Measurements from ENCODE around the gene MRTFA. TPM values are rescaled to one million over a fixed set of nuclear protein-coding genes. Genes with fewer than 3 reads are reported as not detected.
A peak's percentile ranks its signal among the peaks of the same experiment; 100 is the strongest.

Gene MRTFA
- total RNA-seq, 4 donors from 2014 or later, result 45.5 to 90.2 (median 78.3) TPM

GRCh38 chr22:40477683-40478337 lies 158.7 kb downstream of the MRTFA start:
- no peaks in the 10 kb centered on the region for H3K27me3 ChIP-seq
- WGBS, 2 donors (ENCODE audit: low coverage in 1 of 2), result 44 to 55% methylated on average over 4 to 5 of the region's 5 CpGs
- peaks cover 0 to 31% (median 0%) of the 10 kb centered on the region in 3 donors for H3K4me1 ChIP-seq
- no peaks in the 10 kb centered on the region for H3K9me3 ChIP-seq
- H3K27ac ChIP-seq, result peak overlapping the region in 1 of 4 donors; percentile 29
- TF ChIP-seq POLR2A (IDR thresholded peaks at IDR 0.05) (no peak), POLR2AphosphoS5 (IDR thresholded peaks at IDR 0.05) (no peak), CTCF (IDR thresholded peaks at IDR 0.05) (no peak), EP300 (IDR thresholded peaks at IDR 0.05) (no peak)
- ATAC-seq, result no peak
- H3K4me3 ChIP-seq, result no peak overlapping the region
- no peaks in the 10 kb centered on the region for H3K36me3 ChIP-seq

GRCh38 chr22:40476341-40476740 lies 160.2 kb downstream of the MRTFA start:
- 100% methylated on average over 2 to 4 of the region's 4 CpGs for WGBS, 2 donors (ENCODE audit: low coverage in 1 of 2)
- H3K27me3 ChIP-seq, result no peaks in the 10 kb centered on the region

GRCh38 chr22:40473703-40474102 lies 162.8 kb downstream of the MRTFA start:
- Histone ChIP-seq H3K4me1 (peaks cover 0 to 30% (median 0%) of the 10 kb centered on the region in 3 donors), H3K27me3 (no peaks in the 10 kb centered on the region), H3K27ac (no peak overlapping the region), H3K36me3 (no peaks in the 10 kb centered on the region), H3K9me3 (no peaks in the 10 kb centered on the region), H3K4me3 (no peak overlapping the region)
- ATAC-seq, result no peak
- TF ChIP-seq EP300 (IDR thresholded peaks at IDR 0.05) (no peak), CTCF (IDR thresholded peaks at IDR 0.05) (no peak), POLR2A (IDR thresholded peaks at IDR 0.05) (no peak), POLR2AphosphoS5 (IDR thresholded peaks at IDR 0.05) (no peak)

More at GRCh38 chr22:40476341-40476740, 160.2 kb downstream of the MRTFA start:
- Histone ChIP-seq H3K4me1 (peaks cover 0 to 31% (median 0%) of the 10 kb centered on the region in 3 donors), H3K27ac (no peak overlapping the region), H3K4me3 (no peak overlapping the region), H3K9me3 (no peaks in the 10 kb centered on the region), H3K36me3 (no peaks in the 10 kb centered on the region)
- TF ChIP-seq CTCF (IDR thresholded peaks at IDR 0.05) (no peak), EP300 (IDR thresholded peaks at IDR 0.05) (no peak), POLR2A (IDR thresholded peaks at IDR 0.05) (no peak), POLR2AphosphoS5 (IDR thresholded peaks at IDR 0.05) (no peak)
- no peak for ATAC-seq

- TF ChIP-seq CTCF (IDR thresholded peaks at IDR 0.05), result no peak
- TF ChIP-seq POLR2A (IDR thresholded peaks at IDR 0.05), result no peak
- TF ChIP-seq EP300 (IDR thresholded peaks at IDR 0.05), result no peak
- no peak for TF ChIP-seq POLR2AphosphoS5 (IDR thresholded peaks at IDR 0.05)
- Histone ChIP-seq H3K27me3 (no peaks in the 10 kb centered on the region), H3K9me3 (no peaks in the 10 kb centered on the region), H3K36me3 (no peaks in the 10 kb centered on the region), H3K4me3 (no peak overlapping the region), H3K4me1 (peaks cover 0 to 25% (median 0%) of the 10 kb centered on the region in 3 donors), H3K27ac (no peak overlapping the region)
- WGBS, 2 donors (ENCODE audit: low coverage in 1 of 2), result 85 to 92% methylated on average over 1 of the region's 1 CpG
- ATAC-seq, result no peak
Measured at GRCh38 chr22:40472579-40472978, 163.9 kb downstream of the MRTFA start.

GRCh38 chr22:40472051-40472450 lies 164.5 kb downstream of the MRTFA start:
- Histone ChIP-seq H3K27me3 (no peaks in the 10 kb centered on the region), H3K4me3 (no peak overlapping the region), H3K36me3 (no peaks in the 10 kb centered on the region), H3K9me3 (no peaks in the 10 kb centered on the region), H3K27ac (no peak overlapping the region), H3K4me1 (peaks cover 0 to 20% (median 0%) of the 10 kb centered on the region in 3 donors)
- WGBS, 2 donors (ENCODE audit: low coverage in 1 of 2), result 92 to 100% methylated on average over 2 of the region's 2 CpGs
- no peak for TF ChIP-seq POLR2AphosphoS5 (IDR thresholded peaks at IDR 0.05)
- no peak for TF ChIP-seq POLR2A (IDR thresholded peaks at IDR 0.05)
- no peak for ATAC-seq
